OCI-LY1 (cell line): ENCODE data around the gene NDUFV1.

Source experiments
- EZH2 ChIP-seq: fragments of 200-600 bp; sonication (generic), shearing (Covaris generic); IDR thresholded peaks from 2 replicates; pipeline ENCODE4 v1.8.0; 2017; ENCODE audit warnings: borderline replicate concordance, mixed run types, mild to moderate bottlenecking, antibody characterized with exemption, low read length, moderate library complexity, mixed read lengths
- TF ChIP-seq, protein P1 (sequence below): fragments of 200-600 bp; sonication (generic), shearing (Covaris generic); IDR thresholded peaks from 2 replicates; pipeline ENCODE4 v1.5.1; 2017; ENCODE audit warnings: mild to moderate bottlenecking, antibody characterized with exemption, low read length, moderate library complexity, mixed read lengths

DNA sequence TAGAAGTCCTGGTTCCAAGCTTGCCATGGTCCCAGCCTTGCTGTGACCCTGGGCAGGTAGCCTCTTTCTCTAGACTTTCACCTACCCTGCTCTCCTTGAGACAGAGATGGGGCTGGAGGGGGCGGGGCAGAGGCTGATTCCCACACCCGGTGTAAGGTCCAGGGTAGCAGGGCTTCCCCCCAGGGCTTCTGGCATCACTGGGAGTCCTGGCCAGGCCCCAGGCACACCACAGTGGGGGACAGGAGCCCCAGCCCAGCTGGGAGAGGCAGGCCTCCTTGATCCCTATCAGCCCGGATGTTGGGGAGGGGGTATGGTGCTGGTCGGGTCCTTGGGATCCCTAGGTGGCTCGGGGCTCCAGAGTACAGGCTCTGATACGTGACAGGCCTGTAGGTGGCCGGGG lies 24.7 kb downstream of the NDUFV1 start:
- no peak for TF ChIP-seq EZH2
- TF ChIP-seq, protein P1, sequence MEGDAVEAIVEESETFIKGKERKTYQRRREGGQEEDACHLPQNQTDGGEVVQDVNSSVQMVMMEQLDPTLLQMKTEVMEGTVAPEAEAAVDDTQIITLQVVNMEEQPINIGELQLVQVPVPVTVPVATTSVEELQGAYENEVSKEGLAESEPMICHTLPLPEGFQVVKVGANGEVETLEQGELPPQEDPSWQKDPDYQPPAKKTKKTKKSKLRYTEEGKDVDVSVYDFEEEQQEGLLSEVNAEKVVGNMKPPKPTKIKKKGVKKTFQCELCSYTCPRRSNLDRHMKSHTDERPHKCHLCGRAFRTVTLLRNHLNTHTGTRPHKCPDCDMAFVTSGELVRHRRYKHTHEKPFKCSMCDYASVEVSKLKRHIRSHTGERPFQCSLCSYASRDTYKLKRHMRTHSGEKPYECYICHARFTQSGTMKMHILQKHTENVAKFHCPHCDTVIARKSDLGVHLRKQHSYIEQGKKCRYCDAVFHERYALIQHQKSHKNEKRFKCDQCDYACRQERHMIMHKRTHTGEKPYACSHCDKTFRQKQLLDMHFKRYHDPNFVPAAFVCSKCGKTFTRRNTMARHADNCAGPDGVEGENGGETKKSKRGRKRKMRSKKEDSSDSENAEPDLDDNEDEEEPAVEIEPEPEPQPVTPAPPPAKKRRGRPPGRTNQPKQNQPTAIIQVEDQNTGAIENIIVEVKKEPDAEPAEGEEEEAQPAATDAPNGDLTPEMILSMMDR, result no peak
